ENCODE measurements around the gene SSR1. TPM values are rescaled to one million over a fixed set of nuclear protein-coding genes. Genes with fewer than 3 reads are reported as not detected.

The SSR1 gene
- total and polyA plus RNA-seq, 9 of the 15 experiments (the other 6 are each of a cell fraction or from before 2014, with no cell fraction given) = 87.7 to 220 (median 144) TPM

DNA sequence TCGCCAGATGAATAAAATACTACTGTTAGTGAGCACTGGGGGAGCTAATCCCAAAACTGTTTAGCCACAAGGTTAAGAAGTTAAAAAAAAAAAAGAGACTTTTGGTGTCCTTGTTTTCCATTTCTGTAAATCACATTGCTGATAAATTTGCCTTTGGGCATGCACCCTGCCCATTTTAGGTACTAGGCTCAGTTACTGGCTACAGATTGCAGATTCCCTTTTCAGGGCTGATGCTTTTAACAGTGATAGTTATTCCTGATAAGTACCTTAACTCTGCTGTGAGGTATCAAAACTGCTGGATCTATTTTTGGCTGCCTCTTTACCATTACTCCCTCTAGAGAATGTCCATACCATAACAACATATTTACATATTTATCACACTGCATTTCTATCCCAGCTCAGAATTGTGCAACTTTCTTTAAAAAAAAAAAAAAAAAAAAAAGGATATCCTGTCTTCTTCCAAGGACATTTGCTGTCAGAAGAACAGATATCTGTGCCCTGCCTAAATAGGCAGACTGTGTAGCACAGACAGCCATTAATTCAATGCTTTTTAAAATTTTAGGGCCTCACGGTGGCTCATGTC is 94.5 kb downstream of the SSR1 start:
- Histone ChIP-seq H3K4me3 (no peak overlapping the region), H3K4me1 (replicated peaks in 1 of 2; ENCODE audit: control insufficient read depth in 2 of 2, insufficient read depth in 2 of 2, low read length in 2 of 2) (peaks cover 11 to 16% of the 10 kb centered on the region in 2 experiments), H3K9me1 (ENCODE audit: control insufficient read depth, insufficient read depth, low read length) (peaks cover 5% of the 10 kb centered on the region), H3K9me3 (replicated peaks; ENCODE audit: control insufficient read depth, insufficient read depth, low read depth, low read length) (no peaks in the 10 kb centered on the region), H3K9ac (ENCODE audit: insufficient read depth in 1 of 2, low read depth in 2 of 2, low read length in 2 of 2) (no peak overlapping the region), H3K4me2 (ENCODE audit: insufficient read depth, low read length) (no peak overlapping the region), H4K20me1 (replicated peaks; ENCODE audit: control insufficient read depth, insufficient read depth, low read length) (no peaks in the 10 kb centered on the region), H3K79me2 (ENCODE audit: control insufficient read depth, insufficient read depth, low read length) (peaks cover 26% of the 10 kb centered on the region), H3K27ac (ENCODE audit: extremely low read depth, low read depth, low read length) (no peak overlapping the region), H3K36me3 (ENCODE audit: control insufficient read depth, insufficient read depth, low read length) (peaks cover 90% of the 10 kb centered on the region), H3K27me3 (ENCODE audit: control insufficient read depth in 2 of 2, insufficient read depth in 2 of 2, low read length in 2 of 2) (no peaks in the 10 kb centered on the region), H2AFZ (ENCODE audit: low read depth, low read length) (no peak overlapping the region)
- no peak for TF ChIP-seq CEBPG (CRISPR knock-in tag; IDR thresholded peaks at IDR 0.05)
- peak; percentile 41 to 84; a peak in 2 of 4 replicates for TF ChIP-seq CEBPG (tag; conservative IDR thresholded peaks at IDR 0.05 in 1 of 2, IDR thresholded peaks at IDR 0.05 in 1 of 2)
- TF ChIP-seq HNRNPH1 (optimal IDR thresholded peaks at IDR 0.05; ENCODE audit: low read depth, low read length) = no peak
- TF ChIP-seq HDAC2 (IDR thresholded peaks at IDR 0.05) = no peak
- TF ChIP-seq ZNF384 (IDR thresholded peaks at IDR 0.05; ENCODE audit: low read depth, low read length) = 0 out of 2 replicates have a peak, but pooled peaks have one; percentile 14
- TF ChIP-seq CEBPB (tag; IDR thresholded peaks at IDR 0.05) = peak; percentile 85
- no peak for DNase-seq (ENCODE audit: extremely low read depth in 1 of 4, low spot score in 3 of 4)
- in situ Hi-C loops (cut with MboI) (no loop called here), intact Hi-C loops (cut with micrococcal nuclease) (no loop called here)
- no peak for ATAC-seq
- FAIRE-seq = no peak
- ChIA-PET CTCF (ENCODE audit: low intra/inter-chr PET ratio) (interaction anchor here (0.6 to 1.1 kb wide), 5 partner anchors 22 to 543 kb away, joined by 3 to 6 read pairs (median 4); no protein-coding TSS in a partner anchor), POLR2A (interaction anchor here (0.6 to 1.5 kb wide), 8 partner anchors 9 to 1079 kb away, joined by 3 to 7 read pairs (median 3); no protein-coding TSS in a partner anchor)
- WGBS (ENCODE audit: insufficient coverage, low coverage, missing lambda C conversion rate) = 69% methylated on average over 2 of the region's 2 CpGs
- no TSS peak for BruUV-seq (replicated peaks)

Other genes with a start within 250 kb of the SSR1 start
- gene RREB1, start 205.2 kb downstream of the SSR1 start, total RNA-seq (2014; rRNA removed) = 19.3 and 34.7 TPM in 2 replicates
- gene RREB1, start 205.2 kb downstream of the SSR1 start, total RNA-seq (2014; rRNA removed; fragmentation: Illumina TruSeq; extraction: Trizol) = 24.3 and 25.0 TPM in 2 replicates
- gene RREB1, start 205.2 kb downstream of the SSR1 start, total RNA-seq (2015; rRNA removed; fragmentation: Illumina TruSeq; extraction: Trizol) = 21.9 and 22.1 TPM in 2 replicates
- 64.2 and 65.7 TPM in 2 replicates for gene RREB1, start 205.2 kb downstream of the SSR1 start, total RNA-seq (2021)
- 5.2 and 6.0 TPM in 2 replicates for gene RREB1, start 205.2 kb downstream of the SSR1 start, polyA plus RNA-seq (2011; rRNA removed)
- 23.6 and 25.9 TPM in 2 replicates for gene RREB1, start 205.2 kb downstream of the SSR1 start, polyA plus RNA-seq (2014; fragmentation: Illumina TruSeq; extraction: Trizol)
- 1 to 10 TPM; 3.3 to 4.8 TPM for gene RREB1, start 205.2 kb downstream of the SSR1 start, polyA plus RNA-seq (2014; fragmentation: Nextera tagmentation; extraction: Ambion mirVana)
- gene RREB1, start 205.2 kb downstream of the SSR1 start, polyA plus RNA-seq (2014; rRNA removed) = 15.6 and 19.6 TPM in 2 replicates
- gene CAGE1, start 76.5 kb upstream of the SSR1 start, total RNA-seq (2014; rRNA removed) = 0.18 and 0.20 TPM in 2 replicates
- 0.16 and 0.18 TPM in 2 replicates for gene CAGE1, start 76.5 kb upstream of the SSR1 start, total RNA-seq (2014; rRNA removed; fragmentation: Illumina TruSeq; extraction: Trizol)
- gene CAGE1, start 76.5 kb upstream of the SSR1 start, total RNA-seq (2015; rRNA removed; fragmentation: Illumina TruSeq; extraction: Trizol) = 0.11 and 0.14 TPM in 2 replicates
- 0.11 and 0.33 TPM in 2 replicates for gene CAGE1, start 76.5 kb upstream of the SSR1 start, total RNA-seq (2021)
- gene CAGE1, start 76.5 kb upstream of the SSR1 start, polyA plus RNA-seq (2011; rRNA removed) = 0.13 TPM in 1 of 2 replicates, not detected in the other
- not detected in 2 replicates for gene CAGE1, start 76.5 kb upstream of the SSR1 start, polyA plus RNA-seq (2014; fragmentation: Illumina TruSeq; extraction: Trizol)
- not detected for gene CAGE1, start 76.5 kb upstream of the SSR1 start, polyA plus RNA-seq (2014; fragmentation: Nextera tagmentation; extraction: Ambion mirVana)
- 0.04 TPM in 1 of 2 replicates, not detected in the other for gene CAGE1, start 76.5 kb upstream of the SSR1 start, polyA plus RNA-seq (2014; rRNA removed)
- 52.8 and 129 TPM in 2 replicates for gene RIOK1, start 76.6 kb upstream of the SSR1 start, total RNA-seq (2014; rRNA removed)
- gene RIOK1, start 76.6 kb upstream of the SSR1 start, total RNA-seq (2014; rRNA removed; fragmentation: Illumina TruSeq; extraction: Trizol) = 52.2 and 55.1 TPM in 2 replicates
- 56.1 and 65.9 TPM in 2 replicates for gene RIOK1, start 76.6 kb upstream of the SSR1 start, total RNA-seq (2015; rRNA removed; fragmentation: Illumina TruSeq; extraction: Trizol)
- gene RIOK1, start 76.6 kb upstream of the SSR1 start, total RNA-seq (2021) = 48.6 TPM in 2 replicates
- 24.9 and 25.8 TPM in 2 replicates for gene RIOK1, start 76.6 kb upstream of the SSR1 start, polyA plus RNA-seq (2011; rRNA removed)
- 66.3 and 73.1 TPM in 2 replicates for gene RIOK1, start 76.6 kb upstream of the SSR1 start, polyA plus RNA-seq (2014; fragmentation: Illumina TruSeq; extraction: Trizol)
- gene RIOK1, start 76.6 kb upstream of the SSR1 start, polyA plus RNA-seq (2014; fragmentation: Nextera tagmentation; extraction: Ambion mirVana) = 100 to 1,000 TPM in 1 of 2 experiments, 10 to 100 TPM in 1; 51.7 to 101 TPM
- gene RIOK1, start 76.6 kb upstream of the SSR1 start, polyA plus RNA-seq (2014; rRNA removed) = 43.6 and 46.2 TPM in 2 replicates
- under 0.01 and 0.04 TPM in 2 replicates for gene DSP, start 228.5 kb upstream of the SSR1 start, total RNA-seq (2014; rRNA removed)
- gene DSP, start 228.5 kb upstream of the SSR1 start, total RNA-seq (2014; rRNA removed; fragmentation: Illumina TruSeq; extraction: Trizol) = 0.04 and 0.06 TPM in 2 replicates
- gene DSP, start 228.5 kb upstream of the SSR1 start, total RNA-seq (2015; rRNA removed; fragmentation: Illumina TruSeq; extraction: Trizol) = under 0.01 TPM in 1 of 2 replicates, not detected in the other
- 0.24 and 0.27 TPM in 2 replicates for gene DSP, start 228.5 kb upstream of the SSR1 start, total RNA-seq (2021)
- 0.03 TPM in 1 of 2 replicates, not detected in the other for gene DSP, start 228.5 kb upstream of the SSR1 start, polyA plus RNA-seq (2011; rRNA removed)
- gene DSP, start 228.5 kb upstream of the SSR1 start, polyA plus RNA-seq (2014; fragmentation: Illumina TruSeq; extraction: Trizol) = 0.03 and 0.04 TPM in 2 replicates
- gene DSP, start 228.5 kb upstream of the SSR1 start, polyA plus RNA-seq (2014; fragmentation: Nextera tagmentation; extraction: Ambion mirVana) = under 1 TPM in 1 of 2 experiments, not detected in 1; 0.01 TPM
- 0.01 TPM in 1 of 2 replicates, not detected in the other for gene DSP, start 228.5 kb upstream of the SSR1 start, polyA plus RNA-seq (2014; rRNA removed)